ENCODE measurements around the gene CLK1. TPM values are rescaled to one million over a fixed set of nuclear protein-coding genes. Genes with fewer than 3 reads are reported as not detected.

The CLK1 gene
- total and polyA plus RNA-seq, 2 of the 8 experiments (the other 6 are each of a cell fraction or from before 2014, with no cell fraction given), result 22.3 to 35.2 TPM

- TF ChIP-seq ZNF274 (IDR thresholded peaks at IDR 0.05; ENCODE audit: borderline replicate concordance, extremely low read depth, low read length) (no peak), TAF1 (IDR thresholded peaks at IDR 0.05; ENCODE audit: low read depth, low read length) (peak; percentile 91), YY1 (IDR thresholded peaks at IDR 0.05; ENCODE audit: low read depth, low read length) (0 out of 2 replicates have a peak, but pooled peaks have one; percentile 41), TBP (IDR thresholded peaks at IDR 0.05; ENCODE audit: low read depth, low read length) (peak; percentile 86), TAF7 (optimal IDR thresholded peaks at IDR 0.05; ENCODE audit: borderline replicate concordance, low read depth, low read length) (peak; percentile 35), POLR2AphosphoS5 (IDR thresholded peaks at IDR 0.05; ENCODE audit: low read depth, low read length) (peak; percentile 96), RXRA (IDR thresholded peaks at IDR 0.05; ENCODE audit: insufficient read depth, low read depth, low read length) (no peak), SAP30 (IDR thresholded peaks at IDR 0.05; ENCODE audit: insufficient read depth, insufficient replicate concordance, low read length) (no peak), ASH2L (IDR thresholded peaks at IDR 0.05; ENCODE audit: low read length) (peak; percentile 9), SIN3A (conservative IDR thresholded peaks at IDR 0.05 in 1 of 2, IDR thresholded peaks at IDR 0.05 in 1 of 2; ENCODE audit: low read depth in 1 of 2, low read length in 2 of 2) (peak; percentile 65 to 71; a peak in 1 of 4 replicates), JUND (IDR thresholded peaks at IDR 0.05; ENCODE audit: low read length) (peak; percentile 94), PHF8 (conservative IDR thresholded peaks at IDR 0.05; ENCODE audit: low read depth, low read length) (peak; percentile 98), SRF (IDR thresholded peaks at IDR 0.05; ENCODE audit: low read depth, low read length) (no peak), CHD1 (IDR thresholded peaks at IDR 0.05; ENCODE audit: low read depth, low read length) (peak; percentile 93), SIX5 (IDR thresholded peaks at IDR 0.05; ENCODE audit: low read depth, low read length) (peak; percentile 28; the same call in 1 of the 2 replicates), BRCA1 (IDR thresholded peaks at IDR 0.05; ENCODE audit: low read depth, low read length) (peak; percentile 85), EGR1 (IDR thresholded peaks at IDR 0.05; ENCODE audit: borderline replicate concordance, low read depth, low read length) (peak; percentile 98)
- TF ChIP-seq, protein P1, sequence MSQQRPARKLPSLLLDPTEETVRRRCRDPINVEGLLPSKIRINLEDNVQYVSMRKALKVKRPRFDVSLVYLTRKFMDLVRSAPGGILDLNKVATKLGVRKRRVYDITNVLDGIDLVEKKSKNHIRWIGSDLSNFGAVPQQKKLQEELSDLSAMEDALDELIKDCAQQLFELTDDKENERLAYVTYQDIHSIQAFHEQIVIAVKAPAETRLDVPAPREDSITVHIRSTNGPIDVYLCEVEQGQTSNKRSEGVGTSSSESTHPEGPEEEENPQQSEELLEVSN (IDR thresholded peaks at IDR 0.05), result no peak; the same call in 1 of the 2 replicates
- TF ChIP-seq, protein P2, sequence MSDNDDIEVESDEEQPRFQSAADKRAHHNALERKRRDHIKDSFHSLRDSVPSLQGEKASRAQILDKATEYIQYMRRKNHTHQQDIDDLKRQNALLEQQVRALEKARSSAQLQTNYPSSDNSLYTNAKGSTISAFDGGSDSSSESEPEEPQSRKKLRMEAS (IDR thresholded peaks at IDR 0.05), result 0 out of 2 replicates have a peak, but pooled peaks have one; percentile 38
Measured at GRCh38 chr2:200811333-200812121, 52.9 kb downstream of the CLK1 start, which contains the start of gene BZW1 (continued).

All from H1 (cell line).